ENCODE data around the gene SLC35B2. TPM values are rescaled to one million over a fixed set of nuclear protein-coding genes. Genes with fewer than 3 reads are reported as not detected.
A peak's percentile ranks its signal among the peaks of the same experiment; 100 is the strongest.

Gene SLC35B2
- polyA plus RNA-seq, 1 of the 3 experiments (the other 2 are of a cell fraction): 125 TPM

- no peak overlapping the region for H3K27ac ChIP-seq (ENCODE audit: low read depth in 2 of 2, low read length in 1 of 2)
- H3K79me2 ChIP-seq (ENCODE audit: insufficient read depth): peaks cover 21% of the 10 kb centered on the region; the same call in 1 of the 2 replicates
- H3K36me3 ChIP-seq (replicated peaks in 1 of 2; ENCODE audit: control insufficient read depth in 1 of 2, insufficient read depth in 2 of 2, low read length in 1 of 2): no peaks in the 10 kb centered on the region
- H3K4me2 ChIP-seq: no peak overlapping the region
- H3K27me3 ChIP-seq (ENCODE audit: insufficient read depth): peaks cover 22% of the 10 kb centered on the region
- no peak overlapping the region for H3K4me3 ChIP-seq (ENCODE audit: low read depth in 2 of 2, low read length in 1 of 2)
- H3K9me2 ChIP-seq: no peaks in the 10 kb centered on the region
- peaks cover 11% of the 10 kb centered on the region for H3F3A ChIP-seq (replicated peaks; ENCODE audit: insufficient read depth)
- TF ChIP-seq YY1 (IDR thresholded peaks at IDR 0.05; ENCODE audit: low read depth) (no peak), ELF1 (IDR thresholded peaks at IDR 0.05) (no peak), ZBTB33 (IDR thresholded peaks at IDR 0.05; ENCODE audit: borderline replicate concordance, low read depth) (no peak)
- POLR2A ChIA-PET: interaction anchor here (0.8 kb wide), 1 partner anchor 39 kb away, joined by 4 read pairs; no protein-coding TSS in a partner anchor
- peaks cover 16 to 37% of the 10 kb centered on the region in 2 experiments; a peak in 2 of 4 replicates for H3K4me1 ChIP-seq (ENCODE audit: control insufficient read depth in 1 of 2, insufficient read depth in 2 of 2, low read depth in 1 of 2, low read length in 1 of 2)
- no peak overlapping the region for H2AFZ ChIP-seq (ENCODE audit: low read depth)
- CTCF ChIA-PET: interaction anchor here (0.8 to 9.1 kb wide), 14 partner anchors 11 to 193 kb away, joined by 3 to 238 read pairs (median 12); partner anchors contain the start of genes AARS2, HSP90AB1, SLC35B2 and SPATS1
- WGBS (ENCODE audit: low lambda C conversion rate): 74% methylated on average over 3 of the region's 3 CpGs
- H3K9ac ChIP-seq: no peak overlapping the region
- no peaks in the 10 kb centered on the region for H4K20me1 ChIP-seq (ENCODE audit: insufficient read depth)
- H3K9me3 ChIP-seq: no peaks in the 10 kb centered on the region
- no peak for DNase-seq
Measured at GRCh38 chr6:44266347-44266746, 9.0 kb upstream of the SLC35B2 start.

- H3K4me3 ChIP-seq (ENCODE audit: low read depth in 2 of 2, low read length in 1 of 2): peak overlapping the region in 1 of 2 experiments; percentile 89; a peak in 1 of 4 replicates
- peaks cover 21% of the 10 kb centered on the region; the same call in 1 of the 2 replicates for H3K79me2 ChIP-seq (ENCODE audit: insufficient read depth)
- WGBS (ENCODE audit: low lambda C conversion rate): 70% methylated on average over 17 of the region's 17 CpGs
- TF ChIP-seq FOXM1 (IDR thresholded peaks at IDR 0.05; ENCODE audit: low read depth): no peak
- no peak; the same call in 1 of the 2 replicates for TF ChIP-seq POLR2AphosphoS5 (IDR thresholded peaks at IDR 0.05; ENCODE audit: low read depth, low read length)
- no peak for TF ChIP-seq MEF2A (IDR thresholded peaks at IDR 0.05; ENCODE audit: borderline replicate concordance, low read depth)
- TF ChIP-seq TAF1 (IDR thresholded peaks at IDR 0.05; ENCODE audit: borderline replicate concordance, low read depth, low read length): no peak
- no peak for TF ChIP-seq EP300 (IDR thresholded peaks at IDR 0.05; ENCODE audit: borderline replicate concordance in 1 of 2, low read depth in 1 of 2, low read length in 1 of 2)
- DNase-seq: no peak
- H3K9me2 ChIP-seq: no peaks in the 10 kb centered on the region
- H3F3A ChIP-seq (replicated peaks; ENCODE audit: insufficient read depth): peaks cover 11% of the 10 kb centered on the region
- no peak overlapping the region for H3K27ac ChIP-seq (ENCODE audit: low read depth in 2 of 2, low read length in 1 of 2)
- H3K4me1 ChIP-seq (ENCODE audit: control insufficient read depth in 1 of 2, insufficient read depth in 2 of 2, low read depth in 1 of 2, low read length in 1 of 2): peaks cover 16 to 35% of the 10 kb centered on the region in 2 experiments; a peak in 2 of 4 replicates
- peak overlapping the region; percentile 94; the same call in 1 of the 2 replicates for H3K4me2 ChIP-seq
- CTCF ChIA-PET: interaction anchor here (1.0 to 9.1 kb wide), 5 partner anchors 10 to 70 kb away, joined by 3 to 238 read pairs (median 59); partner anchors contain the start of gene SLC35B2
- H3K36me3 ChIP-seq (replicated peaks in 1 of 2; ENCODE audit: control insufficient read depth in 1 of 2, insufficient read depth in 2 of 2, low read length in 1 of 2): peaks cover 0 to 2% of the 10 kb centered on the region in 2 experiments
- H3K9me3 ChIP-seq: no peaks in the 10 kb centered on the region
- no peak overlapping the region for H2AFZ ChIP-seq (ENCODE audit: low read depth)
- POLR2A ChIA-PET: no interaction called here
- H3K27me3 ChIP-seq (ENCODE audit: insufficient read depth): peaks cover 20% of the 10 kb centered on the region
- no peak overlapping the region for H3K9ac ChIP-seq
- no peaks in the 10 kb centered on the region for H4K20me1 ChIP-seq (ENCODE audit: insufficient read depth)
Measured at GRCh38 chr6:44265722-44266233, 8.4 kb upstream of the SLC35B2 start.
